ENCODE measurements around the gene FAM3A. TPM values are rescaled to one million over a fixed set of nuclear protein-coding genes. Genes with fewer than 3 reads are reported as not detected.

The FAM3A gene
- total RNA-seq, 4 donors from 2014 or later: 62.7 to 112 (median 72.5) TPM

DNA sequence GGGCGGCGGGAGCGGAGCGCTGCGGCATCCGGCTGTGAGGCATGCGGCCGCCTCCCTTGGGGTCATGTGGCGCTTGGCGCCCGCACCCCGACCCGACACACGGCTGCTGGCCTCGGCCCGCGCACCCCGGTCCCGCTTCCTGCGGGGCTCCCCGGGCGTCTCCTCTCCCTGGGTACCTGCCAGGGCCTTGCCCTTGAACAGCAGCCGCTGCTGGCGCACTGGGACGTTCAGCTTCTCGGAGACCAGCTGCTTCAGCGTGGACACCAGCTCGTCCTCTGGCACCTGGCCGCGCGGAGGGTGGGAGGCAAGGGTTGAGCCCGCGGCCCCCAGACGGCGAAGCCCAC lies 30.0 kb downstream of the FAM3A start:
- 41% methylated on average over 26 of the region's 35 CpGs; no CpG with 5 or more reads in 1 of the 2 donors for WGBS, 2 donors (ENCODE audit: low coverage in 1 of 2)
- Histone ChIP-seq H3K27me3 (no peaks in the 10 kb centered on the region), H3K36me3 (no peaks in the 10 kb centered on the region), H3K4me1 (peaks cover 8 to 27% (median 13%) of the 10 kb centered on the region in 4 donors), H3K27ac (peak overlapping the region; percentile 87 to 95 (median 92)), H3K4me3 (peak overlapping the region; percentile 49 to 81 (median 66)), H3K9me3 (no peaks in the 10 kb centered on the region)
- TF ChIP-seq EP300 (IDR thresholded peaks at IDR 0.05; ENCODE audit: low read depth) (no peak), POLR2AphosphoS5 (IDR thresholded peaks at IDR 0.05) (no peak), POLR2A (IDR thresholded peaks at IDR 0.05) (peak; percentile 7)
- intact Hi-C loops (cut with DNase I; ENCODE audit: low total_unique reads): no loop called here
- in situ Hi-C loops (cut with MboI; ENCODE audit: low pct_ligation_motif_present in 1 of 4, low pct_unique_long_range_greater_than_20kb in 1 of 4, low sequenced_read_pairs in 3 of 4): no loop called here
- DNase-seq: peak; percentile 43

DNA sequence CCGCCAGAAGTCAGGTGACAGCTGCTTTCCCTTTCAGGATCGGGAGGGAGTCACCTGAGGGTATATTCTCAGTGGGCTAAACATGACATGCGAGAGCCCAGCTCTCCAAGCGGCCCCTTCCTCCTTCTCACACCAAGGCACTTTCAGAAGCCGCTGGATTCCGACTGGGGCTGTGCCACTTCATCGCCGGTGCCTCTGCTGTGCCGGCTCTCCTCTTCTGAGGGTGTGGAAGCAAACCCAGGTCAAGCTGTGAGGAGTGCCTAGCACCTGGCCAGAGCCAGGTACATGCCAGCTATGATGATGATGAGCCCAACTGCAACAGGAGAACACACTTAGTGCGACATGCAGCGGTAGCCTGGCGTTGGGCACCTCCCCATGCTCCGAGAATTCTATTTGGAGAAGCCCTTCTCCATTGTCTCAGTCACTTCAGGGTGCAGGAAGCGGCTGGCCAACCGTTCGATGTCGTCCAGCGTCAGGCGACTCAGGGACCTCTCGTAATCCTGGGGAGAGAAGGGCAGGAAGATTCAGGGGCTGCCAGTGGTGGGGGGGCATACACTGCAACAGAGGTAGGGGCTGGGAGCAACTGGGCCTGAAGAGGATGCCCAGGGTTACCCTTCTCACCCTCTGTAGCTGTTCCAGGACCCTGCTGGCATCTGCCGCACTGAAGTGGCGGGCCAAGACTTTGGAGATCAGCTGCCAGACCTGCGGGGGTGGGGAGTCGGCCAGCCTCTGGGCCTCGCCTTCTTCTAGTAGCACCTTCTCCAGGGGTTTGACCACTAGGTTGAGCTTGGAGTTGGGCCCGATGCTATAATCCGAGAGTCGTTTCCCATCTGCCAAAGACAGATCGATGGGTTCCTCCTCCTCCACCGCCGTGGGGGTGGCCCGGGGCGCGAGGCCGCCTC lies 30.6 kb downstream of the FAM3A start:
- no peak for TF ChIP-seq POLR2AphosphoS5 (IDR thresholded peaks at IDR 0.05)
- TF ChIP-seq, protein P1, sequence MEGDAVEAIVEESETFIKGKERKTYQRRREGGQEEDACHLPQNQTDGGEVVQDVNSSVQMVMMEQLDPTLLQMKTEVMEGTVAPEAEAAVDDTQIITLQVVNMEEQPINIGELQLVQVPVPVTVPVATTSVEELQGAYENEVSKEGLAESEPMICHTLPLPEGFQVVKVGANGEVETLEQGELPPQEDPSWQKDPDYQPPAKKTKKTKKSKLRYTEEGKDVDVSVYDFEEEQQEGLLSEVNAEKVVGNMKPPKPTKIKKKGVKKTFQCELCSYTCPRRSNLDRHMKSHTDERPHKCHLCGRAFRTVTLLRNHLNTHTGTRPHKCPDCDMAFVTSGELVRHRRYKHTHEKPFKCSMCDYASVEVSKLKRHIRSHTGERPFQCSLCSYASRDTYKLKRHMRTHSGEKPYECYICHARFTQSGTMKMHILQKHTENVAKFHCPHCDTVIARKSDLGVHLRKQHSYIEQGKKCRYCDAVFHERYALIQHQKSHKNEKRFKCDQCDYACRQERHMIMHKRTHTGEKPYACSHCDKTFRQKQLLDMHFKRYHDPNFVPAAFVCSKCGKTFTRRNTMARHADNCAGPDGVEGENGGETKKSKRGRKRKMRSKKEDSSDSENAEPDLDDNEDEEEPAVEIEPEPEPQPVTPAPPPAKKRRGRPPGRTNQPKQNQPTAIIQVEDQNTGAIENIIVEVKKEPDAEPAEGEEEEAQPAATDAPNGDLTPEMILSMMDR (IDR thresholded peaks at IDR 0.05): no peak
- TF ChIP-seq POLR2A (IDR thresholded peaks at IDR 0.05): no peak
- TF ChIP-seq EP300 (IDR thresholded peaks at IDR 0.05; ENCODE audit: low read depth): no peak
- Histone ChIP-seq H3K36me3 (no peaks in the 10 kb centered on the region), H3K4me1 (peaks cover 8 to 27% (median 13%) of the 10 kb centered on the region in 4 donors), H3K4me3 (peak overlapping the region; percentile 49 to 81 (median 66)), H3K27ac (peak overlapping the region; percentile 87 to 95 (median 92)), H3K27me3 (no peaks in the 10 kb centered on the region), H3K9me3 (no peaks in the 10 kb centered on the region)
- 63% methylated on average over 35 of the region's 35 CpGs; no CpG with 5 or more reads in 1 of the 2 donors for WGBS, 2 donors (ENCODE audit: low coverage in 1 of 2)
- no peak for DNase-seq
- intact Hi-C loops (cut with DNase I; ENCODE audit: low total_unique reads) (no loop called here), in situ Hi-C loops (cut with MboI; ENCODE audit: low pct_ligation_motif_present in 1 of 4, low pct_unique_long_range_greater_than_20kb in 1 of 4, low sequenced_read_pairs in 3 of 4) (no loop called here)

- in situ Hi-C loops (cut with MboI; ENCODE audit: low pct_ligation_motif_present in 1 of 4, low pct_unique_long_range_greater_than_20kb in 1 of 4, low sequenced_read_pairs in 3 of 4) (no loop called here), intact Hi-C loops (cut with DNase I; ENCODE audit: low total_unique reads) (no loop called here)
- Histone ChIP-seq H3K36me3 (no peaks in the 10 kb centered on the region), H3K4me1 (peaks cover 5 to 27% (median 12%) of the 10 kb centered on the region in 4 donors), H3K27me3 (no peaks in the 10 kb centered on the region), H3K9me3 (no peaks in the 10 kb centered on the region), H3K27ac (peak overlapping the region in 1 of 4 donors; percentile 93), H3K4me3 (no peak overlapping the region)
- TF ChIP-seq POLR2AphosphoS5 (IDR thresholded peaks at IDR 0.05) (no peak), EP300 (IDR thresholded peaks at IDR 0.05; ENCODE audit: low read depth) (no peak), POLR2A (IDR thresholded peaks at IDR 0.05) (no peak)
- TF ChIP-seq, protein P1 (IDR thresholded peaks at IDR 0.05): no peak
- peak; percentile 36 for DNase-seq
- WGBS, 2 donors (ENCODE audit: low coverage in 1 of 2): 68% methylated on average over 14 of the region's 16 CpGs; no CpG with 5 or more reads in 1 of the 2 donors
These were observed 31.5 kb downstream of the FAM3A start for GRCh38 chrX:154484255-154485149.

DNA sequence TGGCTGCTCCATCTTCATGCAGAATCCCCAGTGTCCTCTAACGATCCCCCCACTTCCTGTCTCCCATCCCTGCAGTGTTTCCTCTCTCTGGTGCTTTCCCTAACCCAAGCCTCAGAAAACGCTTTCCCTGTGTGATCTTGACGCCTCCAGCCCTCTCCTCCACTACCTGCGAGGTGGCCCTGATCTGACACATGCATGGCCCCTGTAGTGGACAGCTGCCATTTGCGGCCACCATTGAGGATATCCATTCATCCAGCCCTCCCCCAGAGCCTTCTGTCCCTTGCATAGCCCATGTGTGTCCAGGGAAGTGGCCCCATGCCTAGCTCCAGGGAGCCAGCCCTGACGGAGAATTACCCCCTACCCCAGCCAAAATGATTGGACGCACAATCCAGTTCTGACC lies 32.7 kb downstream of the FAM3A start:
- in situ Hi-C loops (cut with MboI; ENCODE audit: low pct_ligation_motif_present in 1 of 4, low pct_unique_long_range_greater_than_20kb in 1 of 4, low sequenced_read_pairs in 3 of 4): no loop called here
- intact Hi-C loops (cut with DNase I; ENCODE audit: low total_unique reads): no loop called here
- no peaks in the 10 kb centered on the region for H3K27me3 ChIP-seq
- peaks cover under 1 to 24% (median 12%) of the 10 kb centered on the region in 4 donors for H3K4me1 ChIP-seq
- H3K36me3 ChIP-seq: no peaks in the 10 kb centered on the region
- no peak for DNase-seq
- TF ChIP-seq EP300 (IDR thresholded peaks at IDR 0.05; ENCODE audit: low read depth) (no peak), POLR2A (IDR thresholded peaks at IDR 0.05) (no peak), POLR2AphosphoS5 (IDR thresholded peaks at IDR 0.05) (no peak)
- TF ChIP-seq, protein P1 (IDR thresholded peaks at IDR 0.05): no peak
- H3K9me3 ChIP-seq: no peaks in the 10 kb centered on the region
- H3K27ac ChIP-seq: no peak overlapping the region
- 76 to 83% methylated on average over 5 to 7 of the region's 7 CpGs for WGBS, 2 donors (ENCODE audit: low coverage in 1 of 2)
- no peak overlapping the region for H3K4me3 ChIP-seq

Measured in transverse colon (tissue), 4 donors.